OCI-LY1 (cell line): ENCODE results near the gene ZFAND2B.

ENCODE experiments used
- H2AFZ ChIP-seq: fragments of 200-600 bp; sonication (generic), shearing (Covaris generic); 2 replicates; pipeline ENCODE4 v1.6.0; 2014; ENCODE audit warnings: antibody characterized with exemption, mild to moderate bottlenecking, low read length
- H3F3A ChIP-seq: fragments of 200-600 bp; sonication (generic), shearing (Covaris generic); 2 replicates; pipeline ENCODE4 v1.6.0; 2014; ENCODE audit warnings: mild to moderate bottlenecking, antibody characterized with exemption, low read length, moderate library complexity; ENCODE audit not compliant: insufficient read depth
- H3K27ac ChIP-seq: fragments of 200-600 bp; sonication (generic); 2 replicates; pipeline ENCODE4 v1.5.1; 2014; ENCODE audit warnings: low read length, mixed run types, mild to moderate bottlenecking, low read depth; ENCODE audit not compliant: poor library complexity, severe bottlenecking
- H3K27me3 ChIP-seq: fragments of 200-600 bp; sonication (generic); 2 replicates; pipeline ENCODE4 v1.6.0; 2014; ENCODE audit warnings: antibody characterized with exemption, mild to moderate bottlenecking, low read length, moderate library complexity; ENCODE audit not compliant: insufficient read depth
- H3K36me3 ChIP-seq: fragments of 200-600 bp; sonication (generic); 2 replicates; pipeline ENCODE4 v1.6.1; 2014; ENCODE audit warnings: mild to moderate bottlenecking, antibody characterized with exemption, low read length, moderate library complexity, mixed read lengths; ENCODE audit not compliant: insufficient read depth
- H3K4me1 ChIP-seq: fragments of 200-600 bp; sonication (generic); 2 replicates; pipeline ENCODE4 v1.5.1; 2014; ENCODE audit warnings: mild to moderate bottlenecking, low read length, moderate library complexity; ENCODE audit not compliant: insufficient read depth, severe bottlenecking
- H3K4me2 ChIP-seq: fragments of 200-600 bp; sonication (generic), shearing (Covaris generic); 2 replicates; pipeline ENCODE4 v1.6.1; 2014; ENCODE audit warnings: low read length
- H3K4me3 ChIP-seq: fragments of 200-600 bp; sonication (generic); 2 replicates; pipeline ENCODE4 v1.5.1; 2014; ENCODE audit warnings: low read length, low read depth, mild to moderate bottlenecking, mixed read lengths; ENCODE audit not compliant: poor library complexity, severe bottlenecking
- H3K79me2 ChIP-seq: fragments of 200-600 bp; shearing (Covaris generic); 2 replicates; pipeline ENCODE4 v1.6.1; 2016; ENCODE audit warnings: mixed run types, low read length, mixed read lengths; ENCODE audit not compliant: insufficient read depth
- H3K9ac ChIP-seq: fragments of 200-600 bp; sonication (generic), shearing (Covaris generic); 2 replicates; pipeline ENCODE4 v1.6.1; 2014; ENCODE audit warnings: mild to moderate bottlenecking, low read length, mixed read lengths
- H3K9me2 ChIP-seq: fragments of 200-600 bp; sonication (generic), shearing (Covaris generic); 2 replicates; pipeline ENCODE4 v1.6.1; 2014; ENCODE audit warnings: low read depth, mild to moderate bottlenecking, low read length, mixed read lengths
- H3K9me3 ChIP-seq: fragments of 200-600 bp; shearing (Covaris generic); 2 replicates; pipeline ENCODE4 v1.6.1; 2014; ENCODE audit warnings: low read length, mixed read lengths
- H4K20me1 ChIP-seq: fragments of 200-600 bp; sonication (generic), shearing (Covaris generic); 2 replicates; pipeline ENCODE4 v1.6.0; 2016; ENCODE audit warnings: mild to moderate bottlenecking, low read length; ENCODE audit not compliant: insufficient read depth
- CTCF ChIP-seq: fragments of 200-600 bp; sonication (generic), shearing (Covaris generic); IDR thresholded peaks from 2 replicates; pipeline ENCODE4 v1.5.1; 2017; ENCODE audit warnings: mild to moderate bottlenecking, antibody characterized with exemption, low read length, moderate library complexity, mixed read lengths
- EZH2 ChIP-seq: fragments of 200-600 bp; sonication (generic), shearing (Covaris generic); IDR thresholded peaks from 2 replicates; pipeline ENCODE4 v1.8.0; 2017; ENCODE audit warnings: borderline replicate concordance, mixed run types, mild to moderate bottlenecking, antibody characterized with exemption, low read length, moderate library complexity, mixed read lengths

ZFAND2B gene

GRCh38 chr2:219182331-219183150, 24.0 kb upstream of the ZFAND2B start:
- Histone ChIP-seq H3K36me3 (peaks cover 51% of the 10 kb centered on the region), H4K20me1 (no peaks in the 10 kb centered on the region), H3K4me1 (peaks cover 15% of the 10 kb centered on the region), H3K4me3 (no peak overlapping the region), H3K27me3 (no peaks in the 10 kb centered on the region), H3K9me3 (no peaks in the 10 kb centered on the region), H2AFZ (no peak overlapping the region), H3K79me2 (peaks cover 8% of the 10 kb centered on the region; the same call in 1 of the 2 replicates), H3K9me2 (no peaks in the 10 kb centered on the region), H3K9ac (no peak overlapping the region), H3K4me2 (no peak overlapping the region), H3F3A (no peaks in the 10 kb centered on the region), H3K27ac (no peak overlapping the region)
- TF ChIP-seq EZH2 (no peak), CTCF (no peak)

DNA sequence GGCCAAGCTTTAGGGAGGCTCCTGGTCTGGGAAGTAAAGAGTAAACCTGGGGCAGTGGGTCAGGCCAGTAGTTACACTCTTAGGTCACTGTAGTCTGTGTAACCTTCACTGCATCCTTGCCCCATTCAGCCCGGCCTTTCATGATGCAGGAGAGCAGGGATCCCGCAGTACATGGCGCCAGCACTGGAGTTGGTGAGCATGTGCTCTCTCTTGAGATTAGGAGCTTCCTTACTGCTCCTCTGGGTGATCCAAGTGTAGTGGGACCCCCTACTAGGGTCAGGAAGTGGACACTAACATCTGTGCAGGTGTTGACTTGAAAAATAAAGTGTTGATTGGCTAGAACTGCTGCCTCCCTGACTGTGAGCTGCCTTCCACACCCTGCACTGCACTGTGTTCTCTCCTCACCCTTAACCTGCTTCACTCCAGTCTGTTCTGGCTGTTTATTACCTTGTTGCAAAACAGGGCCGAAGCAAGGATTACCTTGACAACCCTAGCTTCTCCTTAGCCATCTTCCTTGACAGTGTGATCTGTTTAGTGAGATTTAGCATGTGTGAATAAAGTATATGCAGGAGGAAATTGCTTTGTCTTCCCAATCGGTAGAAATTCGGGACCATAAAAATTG, 23.3 kb upstream of the ZFAND2B start:
- H3K27me3 ChIP-seq = no peaks in the 10 kb centered on the region
- H3K9me2 ChIP-seq = no peaks in the 10 kb centered on the region
- peaks cover 8% of the 10 kb centered on the region; the same call in 1 of the 2 replicates for H3K79me2 ChIP-seq
- no peak overlapping the region for H3K4me2 ChIP-seq
- no peak overlapping the region for H3K27ac ChIP-seq
- H3K9ac ChIP-seq = no peak overlapping the region
- no peaks in the 10 kb centered on the region for H3F3A ChIP-seq
- H3K36me3 ChIP-seq = peaks cover 51% of the 10 kb centered on the region
- no peaks in the 10 kb centered on the region for H3K9me3 ChIP-seq
- no peak for TF ChIP-seq CTCF
- TF ChIP-seq EZH2 = no peak
- no peak overlapping the region for H3K4me3 ChIP-seq
- H3K4me1 ChIP-seq = peaks cover 15% of the 10 kb centered on the region
- no peak overlapping the region for H2AFZ ChIP-seq
- H4K20me1 ChIP-seq = no peaks in the 10 kb centered on the region

GRCh38 chr2:219184121-219184520, 22.5 kb upstream of the ZFAND2B start:
- peaks cover 51% of the 10 kb centered on the region for H3K36me3 ChIP-seq
- no peaks in the 10 kb centered on the region for H3K27me3 ChIP-seq
- no peak overlapping the region for H2AFZ ChIP-seq
- peaks cover 9% of the 10 kb centered on the region for H3K4me1 ChIP-seq
- no peaks in the 10 kb centered on the region for H4K20me1 ChIP-seq
- H3K4me3 ChIP-seq = no peak overlapping the region
- TF ChIP-seq CTCF = no peak
- TF ChIP-seq EZH2 = no peak
- no peak overlapping the region for H3K4me2 ChIP-seq
- H3K27ac ChIP-seq = no peak overlapping the region
- no peaks in the 10 kb centered on the region for H3K9me3 ChIP-seq
- H3K79me2 ChIP-seq = peaks cover 2% of the 10 kb centered on the region; the same call in 1 of the 2 replicates
- no peaks in the 10 kb centered on the region for H3K9me2 ChIP-seq
- H3K9ac ChIP-seq = no peak overlapping the region
- no peaks in the 10 kb centered on the region for H3F3A ChIP-seq
